Neural cell (in vitro differentiated cells): ENCODE results near the gene ERFL. TPM values are rescaled to one million over a fixed set of nuclear protein-coding genes. Genes with fewer than 3 reads are reported as not detected.

Experiments used
- H2AFZ ChIP-seq: fragments of 200-600, 300-800 bp; sonication (generic), shearing (Covaris generic); 2 replicates; pipeline ENCODE4 v1.6.0; 2014; ENCODE audit warnings: low read depth, mild to moderate bottlenecking, antibody characterized with exemption, low read length, moderate library complexity
- H3F3A ChIP-seq: fragments of 200-600 bp; shearing (Covaris generic); 2 replicates; pipeline ENCODE4 v1.6.1; 2016; ENCODE audit warnings: mild to moderate bottlenecking, moderate library complexity, mixed read lengths, antibody characterized with exemption, low read length; ENCODE audit not compliant: insufficient read depth, poor library complexity, severe bottlenecking
- H3K27ac ChIP-seq: fragments of 200-600, 300-800 bp; sonication (generic), shearing (Covaris generic); 2 replicates; pipeline ENCODE4 v1.5.1; 2014; ENCODE audit warnings: mild to moderate bottlenecking, low read length, moderate library complexity
- H3K27me3 ChIP-seq: fragments of 300-800, 200-600 bp; sonication (generic), shearing (Covaris generic); 2 replicates; pipeline ENCODE4 v1.6.0; 2014; ENCODE audit warnings: mild to moderate bottlenecking, low read depth, low read length, moderate library complexity; ENCODE audit not compliant: insufficient read depth
- H3K36me3 ChIP-seq: fragments of 300-800, 200-600 bp; sonication (generic), shearing (Covaris generic); 2 replicates; pipeline ENCODE4 v1.5.1; 2014; ENCODE audit warnings: mild to moderate bottlenecking, antibody characterized with exemption, low read length, moderate library complexity; ENCODE audit not compliant: insufficient read depth
- H3K4me2 ChIP-seq: fragments of 300-800, 200-600 bp; sonication (generic), shearing (Covaris generic); 2 replicates; pipeline ENCODE4 v1.6.0; 2014; ENCODE audit warnings: mild to moderate bottlenecking, low read length
- H3K4me3 ChIP-seq: fragments of 300-800, 200-600 bp; sonication (generic), shearing (Covaris generic); 2 replicates; pipeline ENCODE4 v1.5.1; 2014; ENCODE audit warnings: mild to moderate bottlenecking, low read length, moderate library complexity
- H3K79me2 ChIP-seq: fragments of 200-600 bp; shearing (Covaris generic); replicated peaks from 2 replicates; pipeline ENCODE4 v1.6.0; 2014; ENCODE audit warnings: mild to moderate bottlenecking, low read length, moderate library complexity; ENCODE audit not compliant: insufficient read depth
- H3K9ac ChIP-seq: fragments of 300-800, 200-600 bp; sonication (generic), shearing (Covaris generic); 2 replicates; pipeline ENCODE4 v1.6.1; 2016; ENCODE audit warnings: mild to moderate bottlenecking, low read length, mixed read lengths
- H3K9me2 ChIP-seq: fragments of 200-600 bp; shearing (Covaris generic); 2 replicates; pipeline ENCODE4 v1.6.1; 2016; ENCODE audit warnings: mild to moderate bottlenecking, low read length, mixed read lengths; ENCODE audit not compliant: insufficient read depth
- H3K9me3 ChIP-seq: fragments of 200-600, 300-800 bp; sonication (generic), shearing (Covaris generic); 2 replicates; pipeline ENCODE4 v1.6.1; 2016; ENCODE audit warnings: mild to moderate bottlenecking, mixed run types, low read length, moderate library complexity, mixed read lengths
- H4K20me1 ChIP-seq: fragments of 200-600 bp; shearing (Covaris generic); 2 replicates; pipeline ENCODE4 v1.6.1; 2016; ENCODE audit warnings: mild to moderate bottlenecking, mixed run types; ENCODE audit not compliant: insufficient read depth
- CTCF ChIP-seq: fragments of 450-650 bp; IDR thresholded peaks from 2 replicates; pipeline ENCODE4 v1.5.1; 2014; ENCODE audit warnings: antibody characterized with exemption, mild to moderate bottlenecking, moderate library complexity; ENCODE audit not compliant: poor library complexity, severe bottlenecking
- EP300 ChIP-seq: fragments of 450-650 bp; conservative IDR thresholded peaks from 2 replicates; pipeline ENCODE4 v1.6.1; 2014; ENCODE audit warnings: antibody characterized with exemption, mild to moderate bottlenecking, moderate library complexity; ENCODE audit not compliant: poor library complexity, severe bottlenecking
- EZH2 ChIP-seq: fragments of 200-600, 300-800 bp; shearing (Covaris generic), sonication (generic); IDR thresholded peaks from 2 replicates; pipeline ENCODE4 v1.6.1; 2014; ENCODE audit warnings: antibody characterized with exemption, low read length, borderline replicate concordance, mild to moderate bottlenecking; ENCODE audit not compliant: insufficient read depth, poor library complexity, severe bottlenecking
- MXI1 ChIP-seq: fragments of 450-650 bp; conservative IDR thresholded peaks from 2 replicates; pipeline ENCODE4 v1.6.1; 2014; ENCODE audit warnings: antibody characterized with exemption, mild to moderate bottlenecking; ENCODE audit not compliant: poor library complexity, severe bottlenecking
- POLR2AphosphoS5 ChIP-seq: IDR thresholded peaks from 2 replicates; pipeline ENCODE4 v1.6.1; 2012
- RAD21 ChIP-seq: fragments of 450-650 bp; conservative IDR thresholded peaks from 2 replicates; pipeline ENCODE4 v1.6.1; 2014; ENCODE audit warnings: antibody characterized with exemption, mild to moderate bottlenecking, moderate library complexity
- SMC3 ChIP-seq: fragments of 450-650 bp; conservative IDR thresholded peaks from 2 replicates; pipeline ENCODE4 v1.6.1; 2014; ENCODE audit warnings: antibody characterized with exemption, mild to moderate bottlenecking, moderate library complexity; ENCODE audit not compliant: poor library complexity
- TAF1 ChIP-seq: IDR thresholded peaks from 2 replicates; pipeline ENCODE4 v1.6.1; 2012; ENCODE audit warnings: low read depth
- polyA plus RNA-seq: library from polyadenylated mRNA; depleted of rRNA; stranded (reverse); fragments of >200 nt; gene quantifications from 2 replicates; pipeline ENCODE4 v1.2.3, GENCODE V29; 2014
- TF ChIP-seq, protein P1 (sequence below): IDR thresholded peaks from 2 replicates; pipeline ENCODE4 v1.6.1; 2012; ENCODE audit warnings: borderline replicate concordance

Gene ERFL
- polyA plus RNA-seq, 1 donor from 2014 or later = 0.31 TPM

DNA sequence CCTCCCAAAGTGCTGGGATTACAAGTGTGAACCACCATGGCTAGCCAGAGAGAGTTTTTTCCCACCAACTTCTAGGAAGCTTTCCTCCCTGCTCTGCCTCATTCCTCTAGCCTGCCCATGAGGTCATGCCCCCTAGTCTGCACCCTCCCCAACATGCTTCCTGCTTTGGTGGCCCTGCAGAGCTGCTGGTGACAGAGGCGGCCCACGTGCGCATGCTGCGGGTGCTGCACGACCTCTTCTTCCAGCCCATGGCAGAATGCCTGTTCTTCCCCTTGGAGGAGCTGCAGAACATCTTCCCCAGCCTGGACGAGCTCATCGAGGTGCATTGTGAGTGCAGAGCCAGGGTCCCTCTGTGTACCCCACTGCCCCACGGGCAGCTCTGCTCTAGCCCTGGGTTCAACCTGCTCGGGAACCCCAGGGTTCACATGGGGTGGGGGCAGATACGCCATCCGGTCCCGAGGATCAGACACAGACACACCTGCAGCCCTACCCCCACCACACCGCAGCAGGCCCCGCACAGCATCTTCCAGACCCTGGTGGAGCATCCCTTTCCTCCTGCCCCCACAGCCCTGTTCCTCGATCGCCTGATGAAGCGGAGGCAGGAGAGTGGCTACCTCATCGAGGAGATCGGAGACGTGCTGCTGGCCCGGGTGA is 26.4 kb downstream of the ERFL start:
- Histone ChIP-seq H3K4me2 (no peak overlapping the region), H3K9me2 (no peaks in the 10 kb centered on the region), H3K9ac (no peak overlapping the region), H3K9me3 (no peaks in the 10 kb centered on the region), H3K36me3 (no peaks in the 10 kb centered on the region), H3K27me3 (no peaks in the 10 kb centered on the region), H3F3A (no peaks in the 10 kb centered on the region), H4K20me1 (no peaks in the 10 kb centered on the region), H2AFZ (no peak overlapping the region), H3K4me3 (no peak overlapping the region), H3K79me2 (no peaks in the 10 kb centered on the region), H3K27ac (no peak overlapping the region)
- TF ChIP-seq EP300 (no peak), SMC3 (no peak), EZH2 (no peak), CTCF (no peak), MXI1 (no peak), TAF1 (no peak), POLR2AphosphoS5 (no peak), RAD21 (no peak)
- TF ChIP-seq, protein P1, sequence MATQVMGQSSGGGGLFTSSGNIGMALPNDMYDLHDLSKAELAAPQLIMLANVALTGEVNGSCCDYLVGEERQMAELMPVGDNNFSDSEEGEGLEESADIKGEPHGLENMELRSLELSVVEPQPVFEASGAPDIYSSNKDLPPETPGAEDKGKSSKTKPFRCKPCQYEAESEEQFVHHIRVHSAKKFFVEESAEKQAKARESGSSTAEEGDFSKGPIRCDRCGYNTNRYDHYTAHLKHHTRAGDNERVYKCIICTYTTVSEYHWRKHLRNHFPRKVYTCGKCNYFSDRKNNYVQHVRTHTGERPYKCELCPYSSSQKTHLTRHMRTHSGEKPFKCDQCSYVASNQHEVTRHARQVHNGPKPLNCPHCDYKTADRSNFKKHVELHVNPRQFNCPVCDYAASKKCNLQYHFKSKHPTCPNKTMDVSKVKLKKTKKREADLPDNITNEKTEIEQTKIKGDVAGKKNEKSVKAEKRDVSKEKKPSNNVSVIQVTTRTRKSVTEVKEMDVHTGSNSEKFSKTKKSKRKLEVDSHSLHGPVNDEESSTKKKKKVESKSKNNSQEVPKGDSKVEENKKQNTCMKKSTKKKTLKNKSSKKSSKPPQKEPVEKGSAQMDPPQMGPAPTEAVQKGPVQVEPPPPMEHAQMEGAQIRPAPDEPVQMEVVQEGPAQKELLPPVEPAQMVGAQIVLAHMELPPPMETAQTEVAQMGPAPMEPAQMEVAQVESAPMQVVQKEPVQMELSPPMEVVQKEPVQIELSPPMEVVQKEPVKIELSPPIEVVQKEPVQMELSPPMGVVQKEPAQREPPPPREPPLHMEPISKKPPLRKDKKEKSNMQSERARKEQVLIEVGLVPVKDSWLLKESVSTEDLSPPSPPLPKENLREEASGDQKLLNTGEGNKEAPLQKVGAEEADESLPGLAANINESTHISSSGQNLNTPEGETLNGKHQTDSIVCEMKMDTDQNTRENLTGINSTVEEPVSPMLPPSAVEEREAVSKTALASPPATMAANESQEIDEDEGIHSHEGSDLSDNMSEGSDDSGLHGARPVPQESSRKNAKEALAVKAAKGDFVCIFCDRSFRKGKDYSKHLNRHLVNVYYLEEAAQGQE = no peak

DNA sequence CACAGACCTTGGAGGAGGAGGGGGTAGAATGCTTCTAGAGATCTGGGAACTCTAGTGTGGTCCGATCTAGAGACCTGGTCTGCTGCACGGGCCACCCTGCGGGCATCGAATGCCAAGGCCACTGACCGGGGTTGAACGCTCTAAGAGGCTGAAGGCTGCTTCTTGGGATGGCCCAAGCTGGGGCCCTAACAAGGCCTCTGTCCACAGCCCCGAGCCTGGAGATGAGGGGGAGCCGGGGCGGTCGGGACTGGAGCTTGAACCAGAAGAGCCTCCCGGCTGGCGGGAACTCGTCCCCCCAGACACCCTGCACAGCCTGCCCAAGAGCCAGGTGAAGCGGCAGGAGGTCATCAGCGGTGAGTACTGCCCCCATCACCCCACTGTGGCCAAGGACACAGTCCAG is 30.0 kb downstream of the ERFL start:
- Histone ChIP-seq H3K9me2 (no peaks in the 10 kb centered on the region), H4K20me1 (no peaks in the 10 kb centered on the region), H3K9me3 (no peaks in the 10 kb centered on the region), H3K27ac (no peak overlapping the region), H2AFZ (no peak overlapping the region), H3K4me2 (no peak overlapping the region), H3K4me3 (no peak overlapping the region), H3F3A (no peaks in the 10 kb centered on the region), H3K27me3 (no peaks in the 10 kb centered on the region), H3K36me3 (no peaks in the 10 kb centered on the region), H3K9ac (no peak overlapping the region), H3K79me2 (no peaks in the 10 kb centered on the region)
- no peak for TF ChIP-seq RAD21
- no peak for TF ChIP-seq TAF1
- no peak for TF ChIP-seq EZH2
- no peak for TF ChIP-seq CTCF
- TF ChIP-seq POLR2AphosphoS5 = no peak
- TF ChIP-seq, protein P1 = no peak
